H1 (cell line): ENCODE measurements around the gene SPEN. TPM values are rescaled to one million over a fixed set of nuclear protein-coding genes. Genes with fewer than 3 reads are reported as not detected.

ENCODE experiments used
- EGR1 ChIP-seq: IDR thresholded peaks from 2 replicates; pipeline ENCODE4 v1.6.1; 2011; ENCODE audit warnings: low read depth, low read length, borderline replicate concordance
- RFX5 ChIP-seq: IDR thresholded peaks from 2 replicates; pipeline ENCODE4 v1.6.1; 2011; ENCODE audit warnings: low read depth, low read length, improper control_type of control experiment, borderline replicate concordance
- USF2 ChIP-seq: IDR thresholded peaks from 2 replicates; pipeline ENCODE4 v1.6.1; 2011; ENCODE audit warnings: low read length, improper control_type of control experiment
- polyA plus RNA-seq, 7 experiments: library from polyadenylated mRNA; depleted of rRNA in 3 of 7; stranded (reverse) in 5 of 7; unstranded in 2 of 7; fragments of >200 nt in 5 of 7; fragments of 200-250 nt in 2 of 7; gene quantifications; 1 replicate in 5 of 7; 2 replicates in 1 of 7; 4 replicates in 1 of 7; pipeline versions ENCODE4 v1.2.1 to v1.2.3, GENCODE V29; 2011 to 2013; ENCODE audit warnings: missing spikeins in 2 of 7, mixed read lengths in 2 of 7
- total RNA-seq: library from RNA; stranded (reverse); fragmentation: NEBNext Ultra II Directional; extraction: Animal tissue kit (Norgen Biotek cat#: 25700); gene quantifications from 2 replicates; pipeline ENCODE4 v1.2.1, GENCODE V29; 2021

Gene SPEN
- total and polyA plus RNA-seq, 2 of the 8 experiments (the other 6 are each of a cell fraction or from before 2014, with no cell fraction given) = 12.5 to 52.1 TPM

GRCh38 chr1:15973772-15974171, 126.3 kb downstream of the SPEN start (continued):
- TF ChIP-seq EGR1 (no peak), USF2 (no peak), RFX5 (no peak)
- TF ChIP-seq, all 59 proteins: peak for 0
